Heart left ventricle (tissue), 13 donors: ENCODE measurements around the gene KY.

Experiments used
- POLR2A ChIP-seq, 2 donors: fragments of 450-650 bp; IDR thresholded peaks; one replicate each; pipeline ENCODE4 v1.6.1; 2017; ENCODE audit warnings: antibody characterized with exemption in 2 of 2, mild to moderate bottlenecking in 2 of 2, moderate library complexity in 2 of 2
- TF ChIP-seq, protein P1 (sequence below), 12 donors: fragments of 200-600 bp; sonication (generic) in 4 of 12; IDR thresholded peaks; one replicate each; pipeline versions ENCODE4 v1.5.0 to v1.8.0; 2018 to 2022; ENCODE audit warnings: antibody characterized with exemption in 12 of 12, mild to moderate bottlenecking in 5 of 12
- donor health status: ischemic (EF 13 %, LVEDD 7.1; RV severe dilation, severe dysfunction).
- donor health status: DM: no; HTN: yes; CAD: no.
- donor health status: DM: no; HTN: no; CAD: no.
- donor health status: ischemic (EF 25% LVEDD 6.9; RV normal size, moderate dysfunction).
- donor health status: ischemic (EF 25% LVEDD 5.7; RV mildly dilated, moderate dysfunction).
- donor health status: ischemic (EF 35%, LVEDD 5.7; RV mildly dilated, moderate dysfunction).
- donor health status: nonischemic (EF 11% LVEDD 7.7; RV severe dilation, severe dysfunction).
- donor health status: DM: yes; HTN: yes; CAD: no.
- donor health status: PGD.
- donor health status: ischemic (EF 29% LVEDD 5.4; RV normal size, mild dysfunction).
- donor health status: nonischemic (EF 23%, LVEDD 6.1; RV moderate dilation, normal function).

DNA sequence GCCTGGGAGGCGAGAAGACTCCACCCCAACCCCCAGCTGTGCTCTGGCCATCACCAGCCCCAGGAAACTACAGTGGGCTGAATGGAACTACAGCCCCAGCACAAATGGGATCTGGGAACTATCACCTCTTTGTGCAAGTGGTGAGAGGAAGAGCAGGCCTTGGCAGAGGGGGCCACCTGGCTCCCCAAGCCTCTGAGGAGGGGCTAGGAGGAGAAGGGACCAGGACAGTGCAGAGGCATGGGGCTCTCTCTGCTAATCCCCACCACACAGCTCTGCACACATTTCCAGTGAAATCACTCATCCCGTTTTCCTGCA, 31.6 kb downstream of the KY start:
- TF ChIP-seq, protein P1, sequence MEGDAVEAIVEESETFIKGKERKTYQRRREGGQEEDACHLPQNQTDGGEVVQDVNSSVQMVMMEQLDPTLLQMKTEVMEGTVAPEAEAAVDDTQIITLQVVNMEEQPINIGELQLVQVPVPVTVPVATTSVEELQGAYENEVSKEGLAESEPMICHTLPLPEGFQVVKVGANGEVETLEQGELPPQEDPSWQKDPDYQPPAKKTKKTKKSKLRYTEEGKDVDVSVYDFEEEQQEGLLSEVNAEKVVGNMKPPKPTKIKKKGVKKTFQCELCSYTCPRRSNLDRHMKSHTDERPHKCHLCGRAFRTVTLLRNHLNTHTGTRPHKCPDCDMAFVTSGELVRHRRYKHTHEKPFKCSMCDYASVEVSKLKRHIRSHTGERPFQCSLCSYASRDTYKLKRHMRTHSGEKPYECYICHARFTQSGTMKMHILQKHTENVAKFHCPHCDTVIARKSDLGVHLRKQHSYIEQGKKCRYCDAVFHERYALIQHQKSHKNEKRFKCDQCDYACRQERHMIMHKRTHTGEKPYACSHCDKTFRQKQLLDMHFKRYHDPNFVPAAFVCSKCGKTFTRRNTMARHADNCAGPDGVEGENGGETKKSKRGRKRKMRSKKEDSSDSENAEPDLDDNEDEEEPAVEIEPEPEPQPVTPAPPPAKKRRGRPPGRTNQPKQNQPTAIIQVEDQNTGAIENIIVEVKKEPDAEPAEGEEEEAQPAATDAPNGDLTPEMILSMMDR (IDR thresholded peaks at IDR 0.05), result no peak
- no peak for TF ChIP-seq POLR2A (IDR thresholded peaks at IDR 0.05)
